HAP-1 (cell line): ENCODE results near the gene LIMA1.
A peak's percentile ranks its signal among the peaks of the same experiment; 100 is the strongest.

Source experiments
- DNase-seq, 2 experiments: peaks; one replicate each; pipeline ENCODE4 v3.0.0-alpha.2; 2016 to 2020; ENCODE audit warnings: low spot score in 2 of 2
- H3K27me3 ChIP-seq: fragments of 250-450 bp; sonication (Bioruptor Pico); 2 replicates; pipeline ENCODE4 v1.5.1; 2020; ENCODE audit warnings: low read depth, mild to moderate bottlenecking, moderate library complexity
- H3K36me3 ChIP-seq: fragments of 250-450 bp; sonication (Bioruptor Pico); replicated peaks from 2 replicates; pipeline ENCODE4 v1.5.1; 2020; ENCODE audit warnings: mild to moderate bottlenecking
- H3K4me1 ChIP-seq: fragments of 250-450 bp; sonication (Bioruptor Pico); 2 replicates; pipeline ENCODE4 v1.5.1; 2020; ENCODE audit warnings: mild to moderate bottlenecking
- H3K4me3 ChIP-seq: fragments of 250-450 bp; sonication (Bioruptor Pico); 2 replicates; pipeline ENCODE4 v1.5.1; 2020; ENCODE audit warnings: mild to moderate bottlenecking, moderate library complexity
- H3K9me3 ChIP-seq: fragments of 250-450 bp; sonication (Bioruptor Pico); 2 replicates; pipeline ENCODE4 v1.5.1; 2020; ENCODE audit warnings: mild to moderate bottlenecking, moderate library complexity
- in situ Hi-C: fragments of 300-500 bp; cut with MboI; formaldehyde crosslinking; loops from 3 replicates; pipeline ENCODE4 v1.14.3; 2020; ENCODE audit warnings: low sequenced_read_pairs, inconsistent platforms, mixed read lengths

Gene LIMA1

GRCh38 chr12:50190859-50191258 lies 92.5 kb downstream of the LIMA1 start:
- Histone ChIP-seq H3K9me3 (no peaks in the 10 kb centered on the region), H3K4me1 (peaks cover 39% of the 10 kb centered on the region), H3K36me3 (peaks cover 9% of the 10 kb centered on the region), H3K4me3 (no peak overlapping the region), H3K27me3 (no peaks in the 10 kb centered on the region)
- no peak for DNase-seq
- in situ Hi-C loops: no loop called here

- Histone ChIP-seq H3K27me3 (no peaks in the 10 kb centered on the region), H3K9me3 (no peaks in the 10 kb centered on the region), H3K36me3 (0 out of 2 replicates have a peak, but pooled peaks cover 6% of the 10 kb centered on the region), H3K4me3 (no peak overlapping the region), H3K4me1 (peaks cover 39% of the 10 kb centered on the region)
- DNase-seq: peak; percentile 34 to 57
- in situ Hi-C loops: loop anchor here (10.0 kb wide), 1 partner anchor 126 kb away; no protein-coding TSS in a partner anchor
These were observed 94.3 kb downstream of the LIMA1 start for GRCh38 chr12:50188875-50189575.

- DNase-seq: no peak
- in situ Hi-C loops: loop anchor here (10.0 kb wide), 1 partner anchor 126 kb away; no protein-coding TSS in a partner anchor
- 0 out of 2 replicates have a peak, but pooled peaks cover 6% of the 10 kb centered on the region for H3K36me3 ChIP-seq
- no peaks in the 10 kb centered on the region for H3K9me3 ChIP-seq
- peaks cover 39% of the 10 kb centered on the region for H3K4me1 ChIP-seq
- no peaks in the 10 kb centered on the region for H3K27me3 ChIP-seq
- no peak overlapping the region for H3K4me3 ChIP-seq
These were observed 95.0 kb downstream of the LIMA1 start for GRCh38 chr12:50188241-50188781.

GRCh38 chr12:50187084-50187900 lies 96.0 kb downstream of the LIMA1 start:
- H3K4me3 ChIP-seq: no peak overlapping the region
- H3K27me3 ChIP-seq: no peaks in the 10 kb centered on the region
- peaks cover 43% of the 10 kb centered on the region for H3K4me1 ChIP-seq
- H3K36me3 ChIP-seq: 0 out of 2 replicates have a peak, but pooled peaks cover 6% of the 10 kb centered on the region
- in situ Hi-C loops: loop anchor here (10.0 kb wide), 1 partner anchor 128 kb away; no protein-coding TSS in a partner anchor
- H3K9me3 ChIP-seq: no peaks in the 10 kb centered on the region
- DNase-seq: peak; percentile 37 to 40

GRCh38 chr12:50186681-50187080 lies 96.6 kb downstream of the LIMA1 start:
- H3K4me1 ChIP-seq: peaks cover 48% of the 10 kb centered on the region
- no peak overlapping the region for H3K4me3 ChIP-seq
- no peaks in the 10 kb centered on the region for H3K9me3 ChIP-seq
- no peak for DNase-seq
- in situ Hi-C loops: loop anchor here (10.0 kb wide), 1 partner anchor 128 kb away; no protein-coding TSS in a partner anchor
- H3K36me3 ChIP-seq: 0 out of 2 replicates have a peak, but pooled peaks cover 3% of the 10 kb centered on the region
- H3K27me3 ChIP-seq: no peaks in the 10 kb centered on the region

- in situ Hi-C loops: loop anchor here (10.0 kb wide), 1 partner anchor 129 kb away; no protein-coding TSS in a partner anchor
- 0 out of 2 replicates have a peak, but pooled peaks cover 5% of the 10 kb centered on the region for H3K36me3 ChIP-seq
These were observed 97.2 kb downstream of the LIMA1 start for GRCh38 chr12:50185970-50186663.

GRCh38 chr12:50185301-50185895 lies 97.9 kb downstream of the LIMA1 start:
- DNase-seq: no peak
- in situ Hi-C loops: loop anchor here (10.0 kb wide), 1 partner anchor 129 kb away; no protein-coding TSS in a partner anchor
- Histone ChIP-seq H3K27me3 (no peaks in the 10 kb centered on the region), H3K4me1 (peaks cover 52% of the 10 kb centered on the region), H3K4me3 (no peak overlapping the region), H3K36me3 (0 out of 2 replicates have a peak, but pooled peaks cover 6% of the 10 kb centered on the region), H3K9me3 (no peaks in the 10 kb centered on the region)

More at GRCh38 chr12:50185970-50186663, 97.2 kb downstream of the LIMA1 start:
- Histone ChIP-seq H3K4me3 (no peak overlapping the region), H3K9me3 (no peaks in the 10 kb centered on the region), H3K27me3 (no peaks in the 10 kb centered on the region), H3K4me1 (peaks cover 52% of the 10 kb centered on the region)
- no peak for DNase-seq

GRCh38 chr12:50184261-50184660 lies 99.1 kb downstream of the LIMA1 start:
- Histone ChIP-seq H3K36me3 (0 out of 2 replicates have a peak, but pooled peaks cover 6% of the 10 kb centered on the region), H3K27me3 (no peaks in the 10 kb centered on the region), H3K9me3 (no peaks in the 10 kb centered on the region), H3K4me1 (peaks cover 47% of the 10 kb centered on the region), H3K4me3 (no peak overlapping the region)
- in situ Hi-C loops: loop anchor here (10.0 kb wide), 1 partner anchor 131 kb away; no protein-coding TSS in a partner anchor
- no peak for DNase-seq

GRCh38 chr12:50182461-50182860 lies 100.9 kb downstream of the LIMA1 start:
- Histone ChIP-seq H3K4me1 (peaks cover 29% of the 10 kb centered on the region), H3K9me3 (no peaks in the 10 kb centered on the region), H3K36me3 (0 out of 2 replicates have a peak, but pooled peaks cover 3% of the 10 kb centered on the region), H3K4me3 (no peak overlapping the region), H3K27me3 (no peaks in the 10 kb centered on the region)
- no peak for DNase-seq
- in situ Hi-C loops: loop anchor here (10.0 kb wide), 1 partner anchor 132 kb away; no protein-coding TSS in a partner anchor

GRCh38 chr12:50181691-50182090 lies 101.6 kb downstream of the LIMA1 start:
- in situ Hi-C loops: loop anchor here (10.0 kb wide), 1 partner anchor 133 kb away; no protein-coding TSS in a partner anchor
- no peaks in the 10 kb centered on the region for H3K27me3 ChIP-seq
- no peaks in the 10 kb centered on the region for H3K9me3 ChIP-seq
- 0 out of 2 replicates have a peak, but pooled peaks cover 4% of the 10 kb centered on the region for H3K36me3 ChIP-seq
- peaks cover 21% of the 10 kb centered on the region for H3K4me1 ChIP-seq
- DNase-seq: no peak
- H3K4me3 ChIP-seq: no peak overlapping the region

- Histone ChIP-seq H3K27me3 (no peaks in the 10 kb centered on the region), H3K4me1 (no peaks in the 10 kb centered on the region), H3K9me3 (no peaks in the 10 kb centered on the region), H3K4me3 (no peak overlapping the region), H3K36me3 (0 out of 2 replicates have a peak, but pooled peaks cover 3% of the 10 kb centered on the region)
- in situ Hi-C loops: loop anchor here (10.0 kb wide), 1 partner anchor 101 kb away; no protein-coding TSS in a partner anchor
- no peak for DNase-seq
These were observed 107.6 kb downstream of the LIMA1 start for GRCh38 chr12:50175716-50176026.

GRCh38 chr12:50174971-50175715 lies 108.2 kb downstream of the LIMA1 start:
- Histone ChIP-seq H3K27me3 (no peaks in the 10 kb centered on the region), H3K36me3 (0 out of 2 replicates have a peak, but pooled peaks cover 3% of the 10 kb centered on the region), H3K4me1 (no peaks in the 10 kb centered on the region), H3K9me3 (no peaks in the 10 kb centered on the region), H3K4me3 (no peak overlapping the region)
- in situ Hi-C loops: loop anchor here (10.0 kb wide), 1 partner anchor 100 kb away; no protein-coding TSS in a partner anchor
- peak; percentile 58 to 74 for DNase-seq
